ENCODE results near the gene DHCR7.
A peak's percentile ranks its signal among the peaks of the same experiment; 100 is the strongest.

DHCR7 gene

GRCh38 chr11:71420455-71421241 is 27.5 kb downstream of the DHCR7 start:
- TF ChIP-seq CTCF (conservative IDR thresholded peaks at IDR 0.05; ENCODE audit: control insufficient read depth, insufficient read depth, low read depth, low read length) = peak; percentile 85
- peak; percentile 66 for DNase-seq (ENCODE audit: low read depth)
- no peak overlapping the region for H3K4me3 ChIP-seq (ENCODE audit: control insufficient read depth, low read depth, low read length)

- no peak for TF ChIP-seq CTCF (conservative IDR thresholded peaks at IDR 0.05; ENCODE audit: control insufficient read depth, insufficient read depth, low read depth, low read length)
- H3K4me3 ChIP-seq (ENCODE audit: control insufficient read depth, low read depth, low read length) = no peak overlapping the region
- DNase-seq (ENCODE audit: low read depth) = no peak
Observed at GRCh38 chr11:71418643-71419042, 29.6 kb downstream of the DHCR7 start.

- no peak overlapping the region for H3K4me3 ChIP-seq (ENCODE audit: control insufficient read depth, low read depth, low read length)
- no peak for DNase-seq (ENCODE audit: low read depth)
- no peak for TF ChIP-seq CTCF (conservative IDR thresholded peaks at IDR 0.05; ENCODE audit: control insufficient read depth, insufficient read depth, low read depth, low read length)
Observed at GRCh38 chr11:71414645-71415044, 33.5 kb downstream of the DHCR7 start.

- no peak for DNase-seq (ENCODE audit: low read depth)
- H3K4me3 ChIP-seq (ENCODE audit: control insufficient read depth, low read depth, low read length) = no peak overlapping the region
- no peak for TF ChIP-seq CTCF (conservative IDR thresholded peaks at IDR 0.05; ENCODE audit: control insufficient read depth, insufficient read depth, low read depth, low read length)
Observed at GRCh38 chr11:71410363-71410966, 37.7 kb downstream of the DHCR7 start.

GRCh38 chr11:71408826-71409225 is 39.4 kb downstream of the DHCR7 start:
- no peak overlapping the region for H3K4me3 ChIP-seq (ENCODE audit: control insufficient read depth, low read depth, low read length)
- DNase-seq (ENCODE audit: low read depth) = no peak
- TF ChIP-seq CTCF (conservative IDR thresholded peaks at IDR 0.05; ENCODE audit: control insufficient read depth, insufficient read depth, low read depth, low read length) = no peak

- H3K4me3 ChIP-seq (ENCODE audit: control insufficient read depth, low read depth, low read length) = no peak overlapping the region
- no peak for TF ChIP-seq CTCF (conservative IDR thresholded peaks at IDR 0.05; ENCODE audit: control insufficient read depth, insufficient read depth, low read depth, low read length)
- no peak for DNase-seq (ENCODE audit: low read depth)
Observed at GRCh38 chr11:71407356-71407755, 40.8 kb downstream of the DHCR7 start.
